GM10847 (cell line): ENCODE data around the gene NDUFS8.

ENCODE experiments used
- POLR2A ChIP-seq: IDR thresholded peaks from 2 replicates; pipeline ENCODE4 v1.6.1; 2011; ENCODE audit not compliant: insufficient read length; ENCODE audit errors: extremely low read depth

NDUFS8 gene

DNA sequence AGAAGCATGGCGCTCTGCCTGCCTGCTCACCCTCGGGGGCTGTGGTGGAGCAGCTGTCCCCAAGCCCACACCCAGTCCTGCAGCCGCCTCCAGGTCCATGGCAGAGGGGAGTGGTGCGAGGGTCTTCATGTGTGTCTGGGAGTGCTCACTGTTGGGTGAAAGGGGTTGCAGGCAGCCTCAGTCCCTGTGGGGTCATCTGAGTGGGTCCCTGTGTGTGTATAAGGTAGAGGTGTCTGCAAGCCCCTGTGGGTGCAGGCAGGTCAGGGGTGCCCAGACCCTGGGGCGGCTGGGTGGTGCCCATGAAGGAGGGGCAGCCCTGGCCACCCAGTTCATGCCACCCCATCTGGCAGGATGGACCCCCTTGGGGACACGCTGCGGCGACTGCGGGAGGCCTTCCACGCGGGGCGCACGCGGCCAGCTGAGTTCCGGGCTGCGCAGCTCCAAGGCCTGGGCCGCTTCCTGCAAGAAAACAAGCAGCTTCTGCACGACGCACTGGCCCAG lies 15.5 kb upstream of the NDUFS8 start:
- TF ChIP-seq POLR2A = no peak

DNA sequence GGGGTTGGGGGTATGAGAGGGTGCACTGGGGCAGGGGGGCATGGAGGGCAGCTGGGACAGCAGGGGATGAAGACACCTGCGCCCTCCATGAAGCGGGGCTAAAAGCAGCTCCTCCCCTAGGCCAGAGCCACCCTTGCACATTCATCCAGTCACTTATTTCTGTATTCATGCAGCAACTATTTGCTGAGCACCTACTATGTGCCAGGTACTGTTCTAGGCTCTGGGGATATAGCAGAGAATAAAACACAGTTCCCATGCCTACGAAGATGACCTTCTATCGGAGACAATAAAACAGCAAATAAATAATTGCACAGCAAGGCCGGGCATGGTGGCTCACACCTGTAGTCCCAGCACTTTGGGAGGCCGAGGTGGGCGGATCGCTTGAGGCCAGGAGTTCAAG lies 15.0 kb upstream of the NDUFS8 start:
- no peak for TF ChIP-seq POLR2A

DNA sequence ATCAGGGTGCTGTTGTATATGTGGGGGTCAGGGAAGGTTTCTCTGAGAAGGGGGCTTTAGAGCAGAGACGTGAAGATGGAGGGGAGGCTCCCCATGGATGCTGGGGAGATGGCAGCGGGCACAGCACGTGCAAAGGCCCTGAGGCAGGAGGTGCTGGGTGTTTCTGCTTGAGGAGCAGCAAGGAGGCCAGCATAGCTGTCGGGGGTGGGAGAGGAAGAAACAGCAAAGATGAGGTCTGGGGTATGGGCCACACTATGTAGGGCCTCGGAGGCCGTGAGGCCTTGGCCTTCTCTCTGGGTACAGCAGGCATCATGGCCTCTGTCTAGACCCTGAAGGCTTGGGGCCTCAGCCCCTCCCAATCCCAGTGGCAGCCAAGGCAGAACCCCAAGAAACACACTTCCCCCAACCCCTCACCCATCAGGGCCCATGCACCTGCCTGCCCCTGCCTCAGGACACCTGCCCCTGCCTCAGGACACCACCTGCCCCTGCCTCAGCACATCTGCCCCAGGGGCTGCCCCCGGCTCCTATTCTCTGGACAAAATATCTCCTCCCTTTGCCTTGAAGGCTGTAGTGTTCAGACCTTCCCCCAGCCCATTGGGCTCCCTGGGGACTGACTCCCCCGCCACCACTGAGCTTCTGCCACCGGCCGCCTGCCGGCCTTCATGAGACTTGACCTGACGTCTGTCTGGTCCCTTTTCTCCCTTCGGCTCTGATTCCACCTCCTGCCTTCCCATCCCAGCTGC lies 14.1 kb upstream of the NDUFS8 start:
- TF ChIP-seq POLR2A = no peak

DNA sequence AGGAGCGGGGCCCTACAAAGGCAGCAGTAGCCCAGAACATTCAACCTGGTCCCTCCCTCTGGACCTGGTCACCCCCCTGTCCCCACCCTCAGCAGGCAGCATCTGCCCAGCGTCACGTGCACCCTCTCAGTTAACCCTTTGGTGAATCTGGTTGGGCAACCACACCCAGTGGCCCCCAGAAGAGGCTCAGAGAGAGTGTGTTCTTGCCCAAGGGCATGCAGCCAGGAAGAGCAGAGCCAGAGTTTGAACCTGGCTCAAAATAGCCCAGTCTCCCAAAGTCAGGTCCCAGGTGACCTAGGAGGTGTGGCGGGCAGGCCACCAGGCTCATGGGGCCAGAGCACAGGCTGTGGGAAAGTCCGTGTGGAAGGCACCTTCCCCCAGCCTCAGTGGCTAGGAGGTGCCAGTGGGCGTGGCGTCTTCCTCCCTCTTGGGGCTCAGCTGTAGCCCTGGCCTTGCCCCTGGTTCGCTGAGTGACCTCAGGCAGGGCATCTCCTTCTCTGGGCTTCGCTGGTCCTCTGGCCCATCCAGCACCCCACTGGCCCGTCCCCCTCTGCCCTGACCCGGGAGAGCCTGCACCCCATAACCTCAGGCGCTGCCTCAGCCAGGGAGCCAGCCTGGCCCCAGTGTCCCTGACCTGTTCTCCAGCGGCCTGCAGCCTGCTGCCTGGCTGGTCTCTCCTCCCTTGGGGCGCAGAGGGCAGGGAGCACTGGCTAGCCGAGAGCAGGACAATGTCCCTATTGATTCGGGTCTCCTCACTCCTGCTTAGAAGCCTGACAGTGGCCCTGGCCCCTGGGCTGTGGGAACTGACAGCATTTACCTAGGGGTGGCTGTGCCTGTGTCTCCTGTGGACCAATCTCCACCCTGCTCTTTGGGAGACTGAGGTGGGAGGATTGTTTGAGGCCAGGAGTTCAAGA lies 13.3 kb upstream of the NDUFS8 start:
- TF ChIP-seq POLR2A = no peak

DNA sequence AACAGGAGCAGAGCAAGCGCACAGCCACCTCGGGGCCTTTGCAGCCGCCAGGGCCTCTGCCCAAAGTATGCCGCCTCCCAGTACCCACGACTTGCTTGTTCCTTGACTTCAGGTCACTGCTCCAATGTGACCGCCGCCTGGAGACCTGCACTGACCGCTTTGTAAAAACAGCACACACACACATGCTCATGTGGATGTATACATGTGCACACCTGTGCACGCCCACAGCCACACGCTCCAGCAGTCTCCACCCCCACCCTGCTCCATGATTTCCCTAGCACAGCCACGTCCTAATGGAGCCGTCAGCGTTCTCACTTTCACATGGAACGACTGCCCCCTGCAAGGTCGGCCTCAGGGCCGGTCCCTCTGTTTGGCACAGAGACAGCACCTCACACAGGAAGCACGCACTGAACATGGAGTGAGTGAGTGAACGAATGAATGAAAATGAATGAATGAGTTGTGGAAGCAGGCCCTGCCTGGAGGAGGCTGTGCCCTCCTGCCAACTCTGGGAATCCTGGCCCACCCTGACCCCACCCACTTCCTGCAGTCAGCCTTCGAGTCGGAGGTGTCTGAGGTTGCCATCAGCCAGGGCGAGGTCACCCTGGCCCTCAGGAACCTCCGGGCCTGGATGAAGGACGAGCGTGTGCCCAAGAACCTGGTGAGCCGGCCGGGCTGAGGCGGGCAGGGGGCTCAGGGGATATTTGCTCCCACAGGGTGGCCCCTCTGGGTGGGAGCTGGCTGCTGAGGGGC lies 12.3 kb upstream of the NDUFS8 start:
- no peak for TF ChIP-seq POLR2A

DNA sequence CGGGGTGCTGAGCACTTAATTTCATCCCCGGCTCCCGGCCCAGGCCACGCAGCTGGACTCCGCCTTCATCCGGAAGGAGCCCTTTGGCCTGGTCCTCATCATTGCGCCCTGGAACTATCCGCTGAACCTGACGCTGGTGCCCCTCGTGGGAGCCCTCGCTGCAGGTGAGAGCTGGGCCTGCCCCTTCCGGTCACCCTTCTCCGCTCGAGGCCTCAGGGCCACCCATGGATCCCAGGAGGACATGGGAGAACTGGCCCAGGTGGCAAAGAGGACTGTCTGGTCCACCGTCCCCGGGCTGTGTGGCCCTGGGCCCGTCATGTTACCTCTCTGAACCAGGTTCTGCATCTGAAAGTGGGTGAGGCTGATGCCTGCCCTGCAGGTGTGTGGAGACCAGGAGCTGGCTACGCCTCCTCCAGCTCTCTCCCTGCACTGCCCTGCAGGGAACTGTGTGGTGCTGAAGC lies 11.7 kb upstream of the NDUFS8 start:
- TF ChIP-seq POLR2A = no peak

DNA sequence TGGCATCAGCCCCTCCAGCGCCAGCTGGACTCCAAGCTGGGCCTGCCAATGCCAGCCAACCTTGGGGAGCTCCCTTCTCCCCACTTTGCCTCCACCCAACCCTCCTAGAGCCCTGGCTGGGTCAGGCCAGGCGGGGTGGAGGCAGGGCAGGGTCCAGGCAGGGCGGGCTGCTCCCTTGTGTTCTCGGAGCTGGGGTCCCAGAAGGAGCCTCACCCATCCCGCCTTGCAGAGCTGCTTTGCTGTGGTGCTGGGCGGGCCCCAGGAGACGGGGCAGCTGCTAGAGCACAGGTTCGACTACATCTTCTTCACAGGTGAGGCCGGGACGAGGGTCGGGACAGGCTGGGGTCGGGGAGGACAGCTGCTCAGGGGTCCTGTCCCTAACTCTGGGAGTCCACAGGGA lies 11.0 kb upstream of the NDUFS8 start:
- no peak for TF ChIP-seq POLR2A

DNA sequence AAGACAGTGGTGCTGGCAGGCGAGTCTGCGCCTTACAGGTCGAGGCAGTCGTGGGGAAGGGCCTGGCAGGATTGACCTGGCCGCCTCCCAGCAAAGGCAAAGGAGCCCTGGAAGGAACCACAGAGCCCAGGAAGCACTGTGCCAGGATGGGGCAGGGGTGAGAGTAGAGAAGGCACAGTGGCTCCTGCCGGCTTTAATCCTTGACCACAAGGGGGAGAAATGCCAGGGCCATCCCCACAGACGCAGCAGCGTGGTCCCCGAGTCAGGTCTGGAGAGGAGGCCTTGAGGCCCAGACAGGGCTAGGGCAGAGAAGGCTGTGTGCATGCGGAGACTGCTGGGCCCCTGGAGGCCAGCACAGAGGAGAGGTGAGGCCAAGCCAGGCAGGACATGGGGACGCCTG lies 9.9 kb upstream of the NDUFS8 start:
- no peak for TF ChIP-seq POLR2A

DNA sequence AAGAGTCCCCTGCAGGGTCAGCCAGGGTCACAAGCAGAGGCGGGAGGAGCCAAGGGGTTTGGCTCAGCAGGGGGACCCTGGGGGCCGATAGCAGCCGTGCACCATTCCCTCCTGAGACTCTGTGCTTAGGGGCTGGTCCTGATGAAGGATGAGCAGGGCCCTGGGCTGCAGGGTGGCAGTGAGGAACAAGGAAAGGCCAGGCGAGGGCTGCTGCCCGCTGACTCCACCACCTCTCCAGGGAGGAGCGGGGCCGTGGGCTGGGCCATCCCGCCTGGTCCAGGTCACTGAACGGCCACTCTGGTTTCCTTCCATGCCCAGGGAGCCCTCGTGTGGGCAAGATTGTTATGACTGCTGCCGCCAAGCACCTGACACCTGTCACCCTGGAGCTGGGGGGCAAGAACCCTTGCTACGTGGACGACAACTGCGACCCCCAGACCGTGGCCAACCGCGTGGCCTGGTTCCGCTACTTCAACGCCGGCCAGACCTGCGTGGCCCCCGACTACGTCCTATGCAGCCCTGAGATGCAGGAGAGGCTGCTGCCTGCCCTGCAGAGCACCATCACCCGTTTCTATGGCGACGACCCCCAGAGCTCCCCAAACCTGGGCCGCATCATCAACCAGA lies 9.2 kb upstream of the NDUFS8 start:
- no peak for TF ChIP-seq POLR2A

DNA sequence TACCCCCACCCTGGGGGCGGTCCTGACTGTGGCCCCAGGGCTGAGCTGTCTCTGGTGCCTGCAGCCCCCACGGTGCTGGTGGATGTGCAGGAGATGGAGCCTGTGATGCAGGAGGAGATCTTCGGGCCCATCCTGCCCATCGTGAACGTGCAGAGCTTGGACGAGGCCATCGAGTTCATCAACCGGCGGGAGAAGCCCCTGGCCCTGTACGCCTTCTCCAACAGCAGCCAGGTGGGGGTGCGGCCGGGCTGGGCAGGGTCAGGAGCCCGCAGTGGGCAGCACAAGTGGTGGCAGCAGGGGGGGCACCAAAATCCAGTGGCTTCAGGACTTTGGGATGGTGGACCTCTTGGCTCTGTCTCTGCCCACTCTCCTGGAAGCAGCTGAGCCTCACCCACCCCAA lies 8.0 kb upstream of the NDUFS8 start:
- TF ChIP-seq POLR2A = no peak

DNA sequence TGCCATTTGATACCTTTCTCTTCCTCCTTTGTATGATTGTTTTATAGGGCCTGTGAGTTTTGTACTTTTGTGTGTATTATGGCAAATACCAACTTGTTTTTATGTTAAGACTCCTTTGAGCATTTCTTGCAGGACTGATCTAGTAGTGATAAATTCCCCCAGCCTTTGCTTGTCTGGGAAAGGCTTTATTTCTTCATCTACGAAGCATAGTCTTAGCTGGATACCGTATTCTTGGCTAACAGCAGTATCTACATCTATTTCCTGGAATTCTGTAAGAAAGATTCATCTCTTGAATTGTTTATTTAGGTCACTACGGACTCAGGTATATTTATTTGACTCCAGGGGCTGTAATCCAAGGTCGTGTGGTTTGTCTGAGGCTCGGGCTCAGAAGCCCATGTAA lies 6.0 kb upstream of the NDUFS8 start:
- TF ChIP-seq POLR2A = no peak

DNA sequence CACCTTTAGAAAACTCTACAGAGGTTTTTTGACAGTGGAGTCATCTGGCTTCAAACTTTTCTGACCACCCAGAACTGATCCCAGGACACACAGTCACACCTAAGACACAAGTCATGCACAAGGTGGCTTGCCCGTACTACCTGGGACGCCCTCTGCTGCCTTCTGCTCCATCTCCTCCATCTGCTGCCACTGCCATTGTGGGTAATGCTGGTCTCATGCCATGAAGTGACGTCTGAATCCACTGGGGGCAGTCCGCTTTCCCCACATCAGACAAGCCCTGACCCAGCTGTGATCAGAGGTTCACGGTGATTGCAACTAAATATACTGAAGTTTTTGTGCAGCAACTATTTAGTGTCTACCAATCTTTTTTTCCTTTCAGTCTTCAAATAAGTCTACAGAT lies 5.4 kb upstream of the NDUFS8 start:
- TF ChIP-seq POLR2A = no peak

DNA sequence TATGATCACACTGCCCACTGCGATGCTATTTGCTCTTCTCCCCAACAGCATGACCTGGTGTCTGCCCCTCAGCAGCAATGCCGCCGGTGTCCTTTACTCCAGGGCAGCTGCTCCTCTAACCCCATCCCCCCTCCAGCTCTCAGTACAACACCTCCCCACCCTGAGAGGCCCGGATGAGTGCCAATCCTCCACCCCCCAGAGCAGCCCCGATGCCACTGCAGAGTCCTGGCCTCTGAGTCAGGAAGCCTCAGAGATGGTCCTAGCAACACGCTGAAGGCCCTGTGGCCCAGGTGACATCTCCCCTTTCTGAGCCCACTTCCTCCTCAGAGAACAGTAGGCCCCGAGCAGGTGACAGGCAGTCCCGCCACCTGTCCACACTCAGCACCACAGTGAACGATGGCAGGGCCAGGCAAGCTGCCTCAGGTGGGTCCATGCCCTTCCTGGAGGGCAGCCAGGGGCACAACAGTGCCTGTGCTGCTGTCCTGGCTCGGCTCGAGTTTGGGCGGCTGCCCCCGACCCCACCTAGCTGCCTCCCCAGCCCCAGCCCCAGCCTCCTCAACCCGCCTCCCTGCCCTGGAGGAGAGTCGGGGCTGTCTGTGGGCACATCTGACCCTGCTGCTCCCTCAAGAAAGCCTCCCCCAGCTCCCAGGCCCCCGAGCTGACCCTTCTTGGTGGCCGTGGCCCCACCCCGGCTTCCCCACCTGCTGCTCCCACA lies 3.9 kb upstream of the NDUFS8 start:
- no peak for TF ChIP-seq POLR2A

DNA sequence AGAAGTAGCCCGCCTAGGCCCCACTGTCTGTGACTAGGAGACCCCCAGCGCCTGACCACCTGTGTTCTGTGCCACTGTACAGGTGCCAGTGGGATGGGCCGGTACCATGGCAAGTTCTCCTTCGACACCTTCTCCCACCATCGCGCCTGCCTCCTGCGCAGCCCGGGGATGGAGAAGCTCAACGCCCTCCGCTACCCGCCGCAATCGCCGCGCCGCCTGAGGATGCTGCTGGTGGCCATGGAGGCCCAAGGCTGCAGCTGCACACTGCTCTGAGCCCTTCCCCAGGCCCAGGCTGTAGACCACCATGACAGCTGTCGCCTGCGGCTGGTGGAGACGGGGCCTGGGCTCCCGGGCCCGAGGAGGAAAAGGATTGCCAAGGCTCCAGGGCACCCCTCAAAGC lies 2.8 kb upstream of the NDUFS8 start:
- TF ChIP-seq POLR2A = no peak
